Activated T-cell treated with anti-CD3 and anti-CD28 coated beads, Interleukin-2, amount 50 U/mL, for 24 hours (primary cell): ENCODE results near the gene GARIN3.
"Not testable (repeated sequence)": the region's sequence is repeated elsewhere in the genome, so short reads cannot be mapped to it uniquely, and the experiment has no call there.

Experiments
- DNase-seq: peaks from one replicate; pipeline ENCODE4 v3.0.0-alpha.2; 2020
- H3K27ac Mint-ChIP-seq: 2 replicates; pipeline ENCODE4 v1.8.0; 2020; ENCODE audit warnings: mild to moderate bottlenecking, mixed read lengths
- H3K27me3 Mint-ChIP-seq: 2 replicates; pipeline ENCODE4 v1.8.0; 2020; ENCODE audit warnings: mixed read lengths
- H3K36me3 Mint-ChIP-seq: 2 replicates; pipeline ENCODE4 v1.8.0; 2020; ENCODE audit warnings: low read depth, mixed read lengths
- H3K4me1 Mint-ChIP-seq: 2 replicates; pipeline ENCODE4 v1.8.0; 2020; ENCODE audit warnings: low read depth, mixed read lengths
- H3K4me3 Mint-ChIP-seq: 2 replicates; pipeline ENCODE4 v1.8.0; 2020; ENCODE audit warnings: mild to moderate bottlenecking, moderate library complexity, mixed read lengths
- H3K9me3 Mint-ChIP-seq: 2 replicates; pipeline ENCODE4 v1.8.0; 2020; ENCODE audit warnings: mixed read lengths

Gene GARIN3

GRCh38 chr5:157166214-157167213 lies at the start of gene GARIN3:
Gene GARIN3, minus strand, starts transcription at chr5:157166264. Its CDS starts 96 bp downstream, at chr5:157166168.
- Mint-ChIP-seq H3K27me3 (no peaks in the 10 kb centered on the region), H3K4me3 (peak within 1 kb of the TSS; percentile 67), H3K36me3 (peaks cover 13% of the 10 kb centered on the region), H3K27ac (peak within 1 kb of the TSS; percentile 94), H3K4me1 (peaks cover 71% of the 10 kb centered on the region), H3K9me3 (peaks cover 12% of the 10 kb centered on the region)
- DNase-seq = no peak

GRCh38 chr5:157215514-157216167 lies 49.6 kb upstream of the GARIN3 start:
- H3K4me1 Mint-ChIP-seq = peaks cover 100% of the 10 kb centered on the region
- peak overlapping the region; percentile 64 for H3K4me3 Mint-ChIP-seq
- H3K36me3 Mint-ChIP-seq = peaks cover 100% of the 10 kb centered on the region
- H3K27me3 Mint-ChIP-seq = no peaks in the 10 kb centered on the region
- H3K27ac Mint-ChIP-seq = peak overlapping the region; percentile 99
- no peak for DNase-seq
- peaks cover 5% of the 10 kb centered on the region for H3K9me3 Mint-ChIP-seq

- Mint-ChIP-seq H3K36me3 (peaks cover 98% of the 10 kb centered on the region), H3K9me3 (peaks cover 5% of the 10 kb centered on the region), H3K4me1 (peaks cover 98% of the 10 kb centered on the region), H3K27ac (peak overlapping the region; percentile 99), H3K27me3 (no peaks in the 10 kb centered on the region), H3K4me3 (peak overlapping the region; percentile 64)
- no peak for DNase-seq
Measured at GRCh38 chr5:157214861-157215513, 48.9 kb upstream of the GARIN3 start.

DNA sequence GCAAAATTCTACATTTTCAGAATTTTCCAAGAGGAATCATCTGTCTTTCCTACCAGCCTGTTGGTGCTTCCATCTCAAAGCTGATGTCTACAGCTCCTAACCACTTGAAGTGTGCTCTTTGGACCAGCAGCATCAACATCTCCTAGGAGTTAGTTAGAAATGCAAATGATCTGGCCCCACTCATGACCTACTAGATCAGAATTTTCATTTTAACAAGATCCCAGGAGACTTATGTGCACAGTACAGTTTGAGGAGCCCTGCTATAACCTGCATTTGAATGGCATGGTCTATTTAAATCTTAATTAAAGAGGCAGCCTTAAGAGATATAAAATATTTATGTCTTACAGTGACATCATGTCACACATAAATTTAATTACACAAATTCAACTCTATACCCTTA lies 48.4 kb upstream of the GARIN3 start:
- Mint-ChIP-seq H3K9me3 (peaks cover 5% of the 10 kb centered on the region), H3K4me3 (peak overlapping the region; percentile 64), H3K27ac (peak overlapping the region; percentile 99), H3K4me1 (peaks cover 98% of the 10 kb centered on the region), H3K27me3 (no peaks in the 10 kb centered on the region), H3K36me3 (peaks cover 98% of the 10 kb centered on the region)
- DNase-seq = no peak

- Mint-ChIP-seq H3K9me3 (peaks cover 5% of the 10 kb centered on the region), H3K27me3 (no peaks in the 10 kb centered on the region), H3K27ac (peak overlapping the region; percentile 99), H3K4me1 (peaks cover 98% of the 10 kb centered on the region), H3K36me3 (peaks cover 98% of the 10 kb centered on the region), H3K4me3 (peak overlapping the region; percentile 15)
- DNase-seq = no peak
Measured at GRCh38 chr5:157213527-157214243, 47.6 kb upstream of the GARIN3 start.

DNA sequence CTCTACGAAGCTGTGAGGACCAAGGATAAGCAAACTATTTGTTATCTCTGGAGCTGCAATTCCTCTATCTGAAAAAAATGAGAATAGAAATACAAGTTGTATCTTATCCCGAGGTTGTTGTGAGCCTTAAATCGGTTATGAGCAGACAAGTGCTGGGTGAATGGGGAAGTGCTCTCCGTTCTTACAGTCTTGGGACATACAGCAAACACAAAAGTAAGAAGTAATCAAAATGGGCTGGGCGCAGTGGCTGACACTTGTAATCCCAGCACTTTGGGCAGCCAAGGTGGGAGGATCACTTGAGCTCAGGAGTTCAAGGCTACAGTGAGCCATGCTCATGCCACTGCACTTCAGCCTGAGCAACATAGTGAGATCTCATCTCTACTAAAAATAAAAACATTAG lies 46.2 kb upstream of the GARIN3 start:
- no peak for DNase-seq
- Mint-ChIP-seq H3K4me3 (peak overlapping the region; percentile 8), H3K36me3 (peaks cover 98% of the 10 kb centered on the region), H3K4me1 (peaks cover 97% of the 10 kb centered on the region), H3K9me3 (peaks cover 3% of the 10 kb centered on the region), H3K27me3 (no peaks in the 10 kb centered on the region), H3K27ac (peak overlapping the region; percentile 99)

DNA sequence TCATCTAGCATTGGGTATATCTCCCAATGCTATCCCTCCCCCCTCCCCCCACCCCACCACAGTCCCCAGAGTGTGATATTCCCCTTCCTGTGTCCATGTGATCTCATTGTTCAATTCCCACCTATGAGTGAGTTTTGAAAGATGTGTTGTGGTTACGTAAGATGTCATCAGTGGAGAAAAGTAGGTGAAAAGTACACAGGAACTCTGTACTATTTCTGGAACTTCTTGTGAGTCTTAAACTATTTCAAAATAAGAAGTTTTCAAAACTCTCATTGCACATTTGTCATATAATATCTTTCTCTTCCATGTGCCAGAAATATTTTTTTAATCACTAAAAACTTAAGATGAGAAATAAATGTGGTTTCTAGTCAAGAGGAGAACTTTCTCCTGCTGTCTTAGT lies 44.6 kb upstream of the GARIN3 start:
- H3K27ac Mint-ChIP-seq = peak overlapping the region; percentile 99

GRCh38 chr5:157205708-157206107 lies 39.6 kb upstream of the GARIN3 start:
- no peaks in the 10 kb centered on the region for H3K27me3 Mint-ChIP-seq
- H3K4me3 Mint-ChIP-seq = no peak overlapping the region
- peaks cover 8% of the 10 kb centered on the region for H3K9me3 Mint-ChIP-seq
- peaks cover 86% of the 10 kb centered on the region for H3K4me1 Mint-ChIP-seq
- peak overlapping the region; percentile 72 for H3K27ac Mint-ChIP-seq
- H3K36me3 Mint-ChIP-seq = peaks cover 93% of the 10 kb centered on the region
- no peak for DNase-seq

More for the DNA sequence above, 44.6 kb upstream of the GARIN3 start:
- peak overlapping the region; percentile 26 for H3K4me3 Mint-ChIP-seq
- H3K27me3 Mint-ChIP-seq, DNase-seq: not testable (repeated sequence)
- peaks cover 10% of the 10 kb centered on the region for H3K9me3 Mint-ChIP-seq
- peaks cover 97% of the 10 kb centered on the region for H3K36me3 Mint-ChIP-seq
- H3K4me1 Mint-ChIP-seq = peaks cover 94% of the 10 kb centered on the region

DNA sequence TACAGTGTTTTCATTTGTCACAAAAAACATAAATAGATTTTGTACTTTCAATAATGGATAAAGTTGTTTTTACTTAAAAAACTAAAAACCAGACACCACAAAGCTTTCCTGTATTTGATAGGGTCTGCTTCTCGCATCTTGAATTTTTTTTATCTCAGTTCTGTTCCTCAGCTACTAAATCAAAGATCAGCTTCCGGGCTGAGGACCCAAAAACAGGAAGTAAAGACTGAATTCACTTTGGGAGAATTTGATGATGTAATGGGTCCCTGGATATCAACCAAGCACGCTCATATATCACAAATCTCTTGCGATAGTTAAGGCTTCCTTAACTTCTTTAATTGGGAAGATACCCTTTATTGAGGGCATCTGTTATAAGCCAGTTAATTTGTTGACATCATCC lies 38.7 kb upstream of the GARIN3 start:
- peak overlapping the region; percentile 43 for H3K4me3 Mint-ChIP-seq
- peak overlapping the region; percentile 92 for H3K27ac Mint-ChIP-seq
- H3K27me3 Mint-ChIP-seq = no peaks in the 10 kb centered on the region
- peaks cover 96% of the 10 kb centered on the region for H3K36me3 Mint-ChIP-seq
- DNase-seq = no peak
- peaks cover 8% of the 10 kb centered on the region for H3K9me3 Mint-ChIP-seq
- H3K4me1 Mint-ChIP-seq = peaks cover 88% of the 10 kb centered on the region

DNA sequence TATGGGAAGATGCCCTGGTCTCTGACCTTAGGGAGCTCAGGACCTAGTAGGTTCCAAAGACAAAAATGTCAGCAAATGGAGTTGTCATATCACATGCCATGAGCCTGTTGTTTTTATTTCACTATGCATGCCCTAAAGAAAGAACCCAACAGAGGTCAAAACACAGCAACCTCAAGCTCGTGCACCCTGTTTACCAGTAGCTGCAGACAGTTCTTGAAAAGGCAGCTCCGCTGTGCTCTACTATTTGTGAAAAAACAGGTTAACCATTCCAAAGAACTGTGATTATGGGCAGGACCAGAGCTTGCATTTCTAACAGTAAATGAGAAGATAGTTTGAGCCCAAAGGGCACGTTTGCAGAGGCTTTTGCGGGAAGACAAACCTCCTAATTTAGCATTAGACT lies 37.4 kb upstream of the GARIN3 start:
- H3K4me3 Mint-ChIP-seq = peak overlapping the region; percentile 53
- peaks cover 88% of the 10 kb centered on the region for H3K4me1 Mint-ChIP-seq
- H3K36me3 Mint-ChIP-seq = peaks cover 96% of the 10 kb centered on the region
- H3K27me3 Mint-ChIP-seq = no peaks in the 10 kb centered on the region
- peak; percentile 30 for DNase-seq
- H3K27ac Mint-ChIP-seq = peak overlapping the region; percentile 92
- H3K9me3 Mint-ChIP-seq = peaks cover 8% of the 10 kb centered on the region

GRCh38 chr5:157201857-157202256 lies 35.8 kb upstream of the GARIN3 start:
- peak overlapping the region; percentile 85 for H3K27ac Mint-ChIP-seq
- H3K36me3 Mint-ChIP-seq = peaks cover 94% of the 10 kb centered on the region

DNA sequence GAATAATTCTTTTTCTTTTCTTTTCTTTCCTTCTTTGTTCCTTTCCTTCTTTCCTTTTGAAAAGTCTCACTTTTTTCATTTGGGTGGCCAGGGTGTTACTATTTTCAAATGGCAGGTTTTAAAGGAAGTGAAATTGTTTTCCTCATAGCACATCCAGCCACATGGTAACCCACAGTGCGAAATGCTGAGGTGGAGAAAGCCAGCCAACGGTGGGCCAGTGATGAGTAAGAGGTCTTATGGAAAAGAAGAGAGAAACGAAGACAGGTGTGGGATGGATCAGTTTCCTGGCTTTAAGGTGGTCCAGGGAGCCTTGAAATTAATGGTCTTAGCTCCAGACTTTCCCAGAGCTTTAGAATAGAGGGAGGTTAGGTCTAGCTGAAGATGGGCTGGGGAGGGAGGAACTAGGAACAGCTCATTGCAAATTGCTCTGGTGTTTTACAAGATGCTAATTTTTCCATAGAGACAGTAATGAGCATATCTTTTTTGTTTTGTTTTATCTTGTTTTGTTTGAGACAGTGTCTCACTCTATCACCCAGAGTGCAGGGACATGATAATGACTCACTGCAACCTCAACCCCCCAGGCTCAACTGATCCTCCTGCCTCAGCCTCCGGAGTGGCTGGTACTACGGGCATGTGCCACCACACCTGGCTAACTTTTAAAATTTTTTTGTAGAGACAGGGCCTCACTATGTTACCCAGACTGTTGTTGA lies 32.4 kb upstream of the GARIN3 start:
- Mint-ChIP-seq H3K27ac (peak overlapping the region; percentile 99), H3K27me3 (no peaks in the 10 kb centered on the region), H3K4me3 (peak overlapping the region; percentile 71), H3K4me1 (peaks cover 92% of the 10 kb centered on the region), H3K9me3 (no peaks in the 10 kb centered on the region), H3K36me3 (peaks cover 95% of the 10 kb centered on the region)
- DNase-seq = peak; percentile 67

More at GRCh38 chr5:157201857-157202256, 35.8 kb upstream of the GARIN3 start:
- no peak for DNase-seq
- H3K4me1 Mint-ChIP-seq = peaks cover 90% of the 10 kb centered on the region
- H3K27me3 Mint-ChIP-seq = no peaks in the 10 kb centered on the region
- peak overlapping the region; percentile 53 for H3K4me3 Mint-ChIP-seq
- H3K9me3 Mint-ChIP-seq = peaks cover 8% of the 10 kb centered on the region

DNA sequence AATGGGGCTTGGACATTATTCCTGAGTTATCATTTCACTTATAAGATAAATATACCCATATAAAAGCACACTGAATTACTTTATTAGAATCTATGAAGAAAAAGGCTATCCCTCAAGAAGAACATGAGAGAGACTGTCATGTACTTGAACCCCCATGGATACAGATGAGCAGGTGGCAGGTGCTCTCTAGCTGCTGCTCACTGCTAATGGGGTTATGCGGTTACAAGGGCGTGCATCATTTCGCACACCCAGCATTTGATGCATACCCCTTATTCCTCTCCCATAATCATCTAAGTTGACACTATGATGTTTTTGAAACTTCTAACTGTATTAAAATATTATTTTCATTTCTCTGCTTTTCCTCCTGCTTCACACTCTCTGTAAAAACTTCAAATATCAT lies 31.0 kb upstream of the GARIN3 start:
- peak overlapping the region; percentile 99 for H3K27ac Mint-ChIP-seq

More for the DNA sequence above, 31.0 kb upstream of the GARIN3 start:
- Mint-ChIP-seq H3K9me3 (no peaks in the 10 kb centered on the region), H3K4me1 (peaks cover 92% of the 10 kb centered on the region), H3K36me3 (peaks cover 94% of the 10 kb centered on the region), H3K4me3 (peak overlapping the region; percentile 40), H3K27me3 (no peaks in the 10 kb centered on the region)
- peak; percentile 33 for DNase-seq
